Testis (tissue), 3 donors: ENCODE results near the gene SOBP. TPM values are rescaled to one million over a fixed set of nuclear protein-coding genes. Genes with fewer than 3 reads are reported as not detected.

ENCODE experiments used
- DNase-seq: peaks from one replicate; pipeline ENCODE4 v3.0.0-alpha.2; 2019
- H3K27ac ChIP-seq, 2 donors: fragments of 200-600 bp; sonication (generic); one replicate each; pipeline ENCODE4 v1.5.1; 2019
- H3K27me3 ChIP-seq: fragments of 200-600 bp; sonication (generic); one replicate; pipeline ENCODE4 v1.5.1; 2019
- H3K36me3 ChIP-seq: fragments of 200-600 bp; sonication (generic); one replicate; pipeline ENCODE4 v1.5.1; 2017; ENCODE audit warnings: low read depth; ENCODE audit errors: missing control alignments
- H3K4me1 ChIP-seq: fragments of 200-600 bp; sonication (generic); one replicate; pipeline ENCODE4 v1.5.1; 2019
- H3K4me3 ChIP-seq, 2 donors: fragments of 200-600 bp; sonication (generic); one replicate each; pipeline ENCODE4 v1.5.1; 2017 to 2019
- H3K9me3 ChIP-seq: fragments of 200-600 bp; sonication (generic); one replicate; pipeline ENCODE4 v1.5.1; 2017
- CTCF ChIP-seq, 3 experiments: fragments of 450-650 bp in 2 of 3; fragments of 200-600 bp in 1 of 3; sonication (generic) in 1 of 3; IDR thresholded peaks; one replicate each; pipeline ENCODE4 v1.5.1; 2016 to 2019; ENCODE audit warnings: antibody characterized with exemption in 3 of 3, mild to moderate bottlenecking in 2 of 3, moderate library complexity in 1 of 3
- POLR2A ChIP-seq: fragments of 450-650 bp; IDR thresholded peaks from one replicate; pipeline ENCODE4 v1.6.1; 2017; ENCODE audit warnings: antibody characterized with exemption, mild to moderate bottlenecking, moderate library complexity
- WGBS, 2 donors: methylation state at CpG; one replicate each; pipeline ENCODE4 v1.1.5; 2018; 5-methylcytosine and 5-hydroxymethylcytosine counted together
- intact Hi-C: fragments of 100-400 bp; cut with DNase I; formaldehyde crosslinking; loops from one replicate; pipeline ENCODE4 v1.15.1; 2023; ENCODE audit warnings: low total_unique reads
- polyA plus RNA-seq: library from polyadenylated mRNA; stranded (reverse); fragments of 350-450 nt; fragmentation: Illumina TruSeq; extraction: RNeasy Lipid Tissue Mini Kit (QIAGEN cat#74804); gene quantifications from one replicate; pipeline ENCODE4 v1.2.3, GENCODE V29; 2014; ENCODE audit warnings: low read depth, low replicate concordance; ENCODE audit not compliant: insufficient read depth
- total RNA-seq, 2 donors: library from RNA; depleted of rRNA; stranded (reverse); fragments of >200 nt; gene quantifications; one replicate each; pipeline ENCODE4 v1.2.3, GENCODE V29; 2016

Gene SOBP
- total and polyA plus RNA-seq, 3 donors from 2014 or later = 13.9 to 27.2 (median 17.2) TPM

GRCh38 chr6:107539849-107540464 lies 50.0 kb downstream of the SOBP start:
- Histone ChIP-seq H3K9me3 (no peaks in the 10 kb centered on the region), H3K27me3 (no peaks in the 10 kb centered on the region), H3K27ac (no peak overlapping the region), H3K4me3 (no peak overlapping the region), H3K36me3 (no peaks in the 10 kb centered on the region), H3K4me1 (no peaks in the 10 kb centered on the region)
- intact Hi-C loops = no loop called here
- 83 to 91% methylated on average over 2 of the region's 2 CpGs for WGBS, 2 donors
- DNase-seq = no peak
- TF ChIP-seq CTCF (IDR thresholded peaks at IDR 0.05) = no peak
- no peak for TF ChIP-seq POLR2A

- DNase-seq = no peak
- TF ChIP-seq CTCF (IDR thresholded peaks at IDR 0.05) (no peak), POLR2A (no peak)
- no peaks in the 10 kb centered on the region for H3K4me1 ChIP-seq
- H3K4me3 ChIP-seq = no peak overlapping the region
- H3K27me3 ChIP-seq = no peaks in the 10 kb centered on the region
- intact Hi-C loops = no loop called here
- WGBS, 2 donors = 50 to 71% methylated on average over 1 of the region's 1 CpG
- H3K9me3 ChIP-seq = no peaks in the 10 kb centered on the region
- H3K27ac ChIP-seq = no peak overlapping the region
- no peaks in the 10 kb centered on the region for H3K36me3 ChIP-seq
Measured at GRCh38 chr6:107540465-107540857, 50.5 kb downstream of the SOBP start.

GRCh38 chr6:107542192-107542668 lies 52.3 kb downstream of the SOBP start:
- TF ChIP-seq POLR2A (no peak), CTCF (IDR thresholded peaks at IDR 0.05) (no peak)
- Histone ChIP-seq H3K27ac (no peak overlapping the region), H3K9me3 (no peaks in the 10 kb centered on the region), H3K4me3 (no peak overlapping the region), H3K36me3 (no peaks in the 10 kb centered on the region), H3K27me3 (no peaks in the 10 kb centered on the region), H3K4me1 (no peaks in the 10 kb centered on the region)
- intact Hi-C loops = no loop called here
- 88 to 95% methylated on average over 6 of the region's 6 CpGs for WGBS, 2 donors
- DNase-seq = no peak

- intact Hi-C loops = no loop called here
- H3K9me3 ChIP-seq = no peaks in the 10 kb centered on the region
- no peak overlapping the region for H3K4me3 ChIP-seq
- no peaks in the 10 kb centered on the region for H3K4me1 ChIP-seq
- H3K27ac ChIP-seq = no peak overlapping the region
- H3K36me3 ChIP-seq = no peaks in the 10 kb centered on the region
- no peak for DNase-seq
- TF ChIP-seq CTCF (IDR thresholded peaks at IDR 0.05) (no peak), POLR2A (no peak)
- WGBS, 2 donors = 77 to 80% methylated on average over 2 of the region's 2 CpGs
- H3K27me3 ChIP-seq = no peaks in the 10 kb centered on the region
Measured at GRCh38 chr6:107543088-107543487, 53.2 kb downstream of the SOBP start.

GRCh38 chr6:107543567-107543966 lies 53.6 kb downstream of the SOBP start:
- no peak overlapping the region for H3K4me3 ChIP-seq
- intact Hi-C loops = no loop called here
- H3K4me1 ChIP-seq = no peaks in the 10 kb centered on the region
- WGBS, 2 donors = 89 to 90% methylated on average over 2 of the region's 2 CpGs
- H3K36me3 ChIP-seq = no peaks in the 10 kb centered on the region
- TF ChIP-seq CTCF (IDR thresholded peaks at IDR 0.05) (no peak), POLR2A (no peak)
- DNase-seq = no peak
- H3K27me3 ChIP-seq = no peaks in the 10 kb centered on the region
- H3K27ac ChIP-seq = no peak overlapping the region
- H3K9me3 ChIP-seq = no peaks in the 10 kb centered on the region
